GM12878 (cell line): ENCODE measurements around the gene SYT14.

Experiments used
- CTCF ChIP-seq, 3 experiments: IDR thresholded peaks in 2 of 3; conservative IDR thresholded peaks in 1 of 3; 2 replicates each; pipeline ENCODE4 v1.5.1; 2011; ENCODE audit warnings: low read depth in 3 of 3, low read length in 3 of 3, mild to moderate bottlenecking in 3 of 3, control low read depth in 2 of 3, moderate library complexity in 2 of 3, inconsistent platforms in 1 of 3, mixed read lengths in 1 of 3; ENCODE audit not compliant: control insufficient read depth in 2 of 3, insufficient read depth in 1 of 3; ENCODE audit errors: extremely low read depth in 1 of 3
- HDAC6 ChIP-seq: fragments of 200-600 bp; sonication (generic); IDR thresholded peaks from one replicate; pipeline ENCODE4 v1.8.0; 2017; ENCODE audit warnings: antibody characterized with exemption; ENCODE audit not compliant: unreplicated experiment
- RAD51 ChIP-seq: fragments of 450-650 bp; IDR thresholded peaks from 2 replicates; pipeline ENCODE4 v1.6.1; 2016; ENCODE audit warnings: moderate library complexity, mild to moderate bottlenecking, inconsistent platforms
- TCF12 ChIP-seq: IDR thresholded peaks from 2 replicates; pipeline ENCODE4 v1.6.1; 2011; ENCODE audit warnings: low read depth, mild to moderate bottlenecking, low read length

- TF ChIP-seq TCF12: no peak
- no peak; a peak in 1 of 6 replicates for TF ChIP-seq CTCF (IDR thresholded peaks at IDR 0.05 in 2 of 3, conservative IDR thresholded peaks at IDR 0.05 in 1 of 3; ENCODE audit: control insufficient read depth in 2 of 3, extremely low read depth in 1 of 3, insufficient read depth in 1 of 3, low read depth in 3 of 3, low read length in 3 of 3)
- TF ChIP-seq HDAC6: no peak
- no peak for TF ChIP-seq RAD51
Measured at GRCh38 chr1:209989525-209989924, 51.5 kb downstream of the SYT14 start.
